Activated CD4-positive, CD25-positive, alpha-beta regulatory T cell treated with anti-CD3 and anti-CD28 coated beads, Interleukin-2, amount 50 U/mL, for 16 hours (primary cell): ENCODE data around the gene PSMD13.

Experiments
- DNase-seq: peaks from one replicate; pipeline ENCODE4 v3.0.0-alpha.2; 2020; ENCODE audit warnings: low read depth, low spot score

The PSMD13 gene

GRCh38 chr11:287821-288477, 51.2 kb downstream of the PSMD13 start:
- no peak for DNase-seq

GRCh38 chr11:288478-289397, 52.0 kb downstream of the PSMD13 start, which contains the start of gene PGGHG:
Gene PGGHG (plus strand): TSS chr11:289126. CDS start chr11:289817, 691 bp downstream.
- no peak for DNase-seq

GRCh38 chr11:289398-289711, 52.6 kb downstream of the PSMD13 start:
- DNase-seq: no peak

DNA sequence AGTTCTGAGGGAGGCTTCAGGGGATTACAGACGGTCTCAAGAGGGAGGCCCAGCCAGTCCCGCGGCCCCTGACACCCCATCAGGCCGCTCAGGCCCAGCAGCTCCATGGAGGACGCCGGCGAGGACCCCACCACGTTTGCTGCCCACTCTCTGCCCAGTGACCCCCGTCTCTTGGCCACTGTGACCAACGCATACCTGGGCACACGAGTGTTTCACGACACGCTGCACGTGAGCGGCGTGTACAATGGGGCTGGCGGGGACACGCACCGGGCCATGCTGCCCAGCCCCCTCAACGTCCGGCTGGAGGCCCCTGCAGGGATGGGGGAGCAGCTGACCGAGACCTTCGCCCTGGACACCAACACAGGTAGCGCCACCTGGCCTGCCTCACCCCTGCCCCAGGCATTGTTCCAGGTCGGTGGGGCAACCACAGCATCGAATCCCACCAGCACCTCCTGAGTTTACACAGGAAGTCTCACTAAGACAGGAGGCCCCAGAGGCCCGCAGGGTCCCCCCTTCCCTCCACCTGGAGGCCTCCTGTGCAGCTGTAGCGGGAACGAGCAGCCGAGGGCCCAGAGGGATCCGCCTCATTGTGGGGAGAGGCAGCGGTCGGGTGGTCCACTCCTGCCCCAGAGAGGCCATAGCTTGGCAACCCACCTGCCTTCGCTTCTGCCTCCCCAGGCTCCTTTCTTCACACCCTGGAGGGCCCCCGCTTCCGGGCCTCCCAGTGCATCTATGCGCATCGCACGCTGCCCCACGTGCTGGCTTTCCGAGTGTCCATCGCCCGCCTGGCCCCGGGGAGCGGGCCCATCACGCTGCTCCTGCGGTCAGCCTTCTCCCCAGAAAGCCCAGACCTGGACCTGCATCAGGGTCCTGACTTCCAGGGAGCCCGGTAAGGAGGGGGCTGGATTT, 53.2 kb downstream of the PSMD13 start:
- no peak for DNase-seq

DNA sequence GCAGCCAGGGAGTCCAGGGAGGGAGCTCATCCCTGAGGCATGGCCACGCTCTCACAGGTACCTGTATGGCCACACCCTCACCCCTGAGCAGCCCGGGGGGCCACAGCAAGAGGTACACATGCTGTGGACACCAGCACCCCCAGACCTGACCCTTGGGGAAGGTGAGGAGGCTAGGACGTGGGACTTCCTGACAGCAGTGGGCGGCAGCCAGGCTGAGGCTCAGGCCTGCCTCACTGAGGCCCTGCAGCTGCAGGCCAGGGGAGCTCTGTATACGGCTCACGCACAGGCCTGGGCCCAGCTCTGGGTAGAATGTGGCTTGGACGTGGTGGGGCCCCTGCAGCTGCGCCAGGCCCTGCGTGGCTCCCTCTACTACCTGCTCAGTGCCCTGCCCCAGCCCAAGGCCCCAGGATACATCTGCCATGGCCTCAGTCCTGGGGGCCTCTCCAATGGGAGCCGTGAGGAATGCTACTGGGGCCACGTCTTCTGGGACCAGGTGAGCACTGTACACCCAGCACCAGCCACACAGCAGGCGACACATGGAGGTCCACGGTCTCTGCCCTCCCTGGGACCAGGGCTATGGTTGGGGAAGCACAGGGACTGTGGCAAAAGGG, 54.0 kb downstream of the PSMD13 start:
- DNase-seq: no peak

DNA sequence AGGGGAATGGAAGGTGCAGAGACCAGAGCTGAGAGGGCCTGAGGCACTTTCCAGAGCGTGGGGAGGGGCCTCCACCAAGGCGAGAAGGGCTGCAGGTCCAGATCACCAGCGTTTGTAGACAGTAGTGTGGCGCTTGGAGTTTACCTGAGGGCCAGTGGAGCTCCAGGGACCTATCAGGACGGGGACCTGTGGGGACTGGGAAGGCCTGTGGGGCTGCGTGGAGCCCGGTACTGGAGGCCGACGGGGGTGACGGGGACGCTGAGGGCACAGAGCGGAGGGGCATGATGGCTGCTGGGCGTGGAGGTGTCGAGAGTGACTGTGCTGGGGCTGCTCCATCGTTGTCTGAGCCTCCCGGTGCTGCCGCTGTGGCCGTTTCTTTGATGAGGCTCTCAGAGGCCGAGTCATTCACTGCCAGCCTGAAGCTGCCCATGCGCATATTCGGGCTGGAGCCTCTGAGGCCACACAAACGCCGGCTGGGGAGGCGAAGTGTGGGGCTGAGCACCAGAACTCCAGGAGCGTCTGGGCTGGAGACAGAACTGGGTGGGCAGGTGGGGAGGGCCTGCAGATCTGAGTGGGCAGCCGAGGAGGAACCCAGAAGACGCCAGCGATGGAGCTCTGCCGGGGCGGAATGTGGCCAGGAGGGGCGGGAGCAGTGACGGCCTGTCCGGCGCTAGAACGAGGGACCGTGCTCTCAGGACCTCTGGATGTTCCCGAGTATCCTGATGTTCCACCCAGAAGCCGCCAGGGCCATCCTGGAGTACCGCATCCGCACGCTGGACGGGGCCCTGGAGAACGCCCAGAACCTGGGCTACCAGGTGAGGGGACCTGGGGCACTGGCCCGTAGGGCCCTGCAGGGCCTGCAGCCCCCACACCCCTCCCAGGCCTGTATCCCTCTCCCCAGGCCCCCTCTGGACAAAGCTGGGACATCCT, 54.8 kb downstream of the PSMD13 start:
- DNase-seq: no peak

DNA sequence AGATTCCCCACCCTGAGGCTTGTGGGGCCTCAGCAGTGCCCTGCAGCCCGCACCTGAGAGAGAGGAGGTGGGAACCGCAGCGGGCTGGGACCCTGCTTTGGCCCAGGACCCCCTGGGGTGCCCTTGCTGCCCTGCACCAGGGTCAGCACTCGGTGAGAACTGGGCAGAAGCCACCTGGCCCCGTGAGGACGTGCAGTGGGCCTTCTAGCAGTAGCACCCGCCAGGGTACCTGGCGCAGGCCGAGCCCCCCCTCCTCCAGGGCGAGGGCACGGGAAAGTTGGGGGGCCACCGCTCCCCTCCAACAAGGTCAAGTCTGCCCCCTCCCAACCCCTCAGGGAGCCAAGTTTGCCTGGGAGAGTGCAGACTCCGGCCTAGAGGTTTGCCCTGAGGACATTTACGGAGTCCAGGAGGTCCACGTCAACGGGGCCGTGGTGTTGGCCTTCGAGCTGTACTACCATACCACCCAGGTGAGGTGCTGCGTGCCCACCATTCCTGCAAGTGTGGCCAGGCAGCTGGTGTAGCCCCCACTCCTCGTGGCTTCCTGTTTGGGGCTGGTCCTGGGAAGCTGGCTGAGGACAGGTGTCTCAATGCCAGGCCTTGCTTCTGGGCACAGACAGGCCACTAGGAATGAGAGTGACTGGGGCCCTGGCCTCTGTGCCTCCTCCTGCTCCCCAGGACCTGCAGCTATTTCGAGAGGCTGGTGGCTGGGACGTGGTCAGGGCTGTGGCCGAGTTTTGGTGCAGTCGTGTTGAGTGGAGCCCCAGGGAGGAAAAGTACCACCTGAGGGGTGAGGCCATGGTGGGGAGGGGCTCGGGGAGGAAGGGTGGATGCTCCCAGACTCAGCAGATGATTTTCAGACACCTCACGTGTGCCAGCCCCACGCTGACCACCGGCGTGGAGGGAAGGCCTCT, 55.7 kb downstream of the PSMD13 start:
- DNase-seq: no peak

DNA sequence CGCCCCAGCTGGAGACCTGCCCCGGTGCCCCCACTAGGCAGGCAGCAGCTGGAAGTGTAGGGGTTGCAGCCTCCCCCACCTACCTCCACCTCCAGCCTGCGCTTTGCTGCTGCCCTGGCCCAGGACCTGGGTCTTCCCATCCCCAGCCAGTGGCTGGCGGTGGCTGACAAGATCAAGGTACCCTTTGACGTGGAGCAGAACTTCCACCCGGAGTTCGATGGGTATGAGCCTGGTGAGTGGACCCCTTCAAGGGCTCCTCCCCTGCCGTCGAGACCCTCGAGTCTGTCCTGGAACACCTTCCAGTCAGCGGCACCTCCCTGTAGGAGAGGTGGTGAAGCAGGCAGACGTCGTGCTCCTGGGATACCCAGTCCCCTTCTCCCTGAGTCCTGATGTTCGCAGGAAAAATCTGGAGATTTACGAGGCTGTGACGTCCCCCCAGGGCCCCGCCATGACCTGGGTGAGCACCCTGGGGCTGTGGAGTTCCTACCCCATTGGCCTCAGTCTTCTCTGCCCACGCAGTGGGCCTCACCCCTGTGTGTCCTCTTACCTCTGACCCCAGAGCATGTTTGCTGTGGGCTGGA, 56.6 kb downstream of the PSMD13 start:
- DNase-seq: no peak

GRCh38 chr11:293852-294661, 57.3 kb downstream of the PSMD13 start:
- DNase-seq: no peak

DNA sequence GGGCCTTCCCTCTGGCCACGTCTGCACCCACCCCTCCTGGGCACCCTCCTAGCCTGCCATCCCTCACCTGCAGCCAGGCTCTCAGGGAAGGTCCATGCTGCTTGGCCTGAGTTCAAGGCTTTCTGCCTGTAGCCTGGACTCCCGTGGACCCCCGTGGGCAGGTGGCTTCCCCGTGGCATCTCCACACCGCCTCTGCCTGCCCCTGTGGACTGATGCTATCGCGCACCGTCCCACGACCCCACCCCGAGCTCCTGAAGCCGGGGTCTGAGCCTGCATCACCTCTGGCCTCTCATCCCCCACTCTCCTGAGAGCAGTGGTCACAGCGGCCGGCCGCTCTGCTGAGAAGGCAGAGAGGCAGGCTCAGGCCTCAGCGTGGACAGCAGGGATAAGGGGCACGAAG, 58.0 kb downstream of the PSMD13 start:
- DNase-seq: no peak

GRCh38 chr11:295351-296170, 58.8 kb downstream of the PSMD13 start:
- no peak for DNase-seq

DNA sequence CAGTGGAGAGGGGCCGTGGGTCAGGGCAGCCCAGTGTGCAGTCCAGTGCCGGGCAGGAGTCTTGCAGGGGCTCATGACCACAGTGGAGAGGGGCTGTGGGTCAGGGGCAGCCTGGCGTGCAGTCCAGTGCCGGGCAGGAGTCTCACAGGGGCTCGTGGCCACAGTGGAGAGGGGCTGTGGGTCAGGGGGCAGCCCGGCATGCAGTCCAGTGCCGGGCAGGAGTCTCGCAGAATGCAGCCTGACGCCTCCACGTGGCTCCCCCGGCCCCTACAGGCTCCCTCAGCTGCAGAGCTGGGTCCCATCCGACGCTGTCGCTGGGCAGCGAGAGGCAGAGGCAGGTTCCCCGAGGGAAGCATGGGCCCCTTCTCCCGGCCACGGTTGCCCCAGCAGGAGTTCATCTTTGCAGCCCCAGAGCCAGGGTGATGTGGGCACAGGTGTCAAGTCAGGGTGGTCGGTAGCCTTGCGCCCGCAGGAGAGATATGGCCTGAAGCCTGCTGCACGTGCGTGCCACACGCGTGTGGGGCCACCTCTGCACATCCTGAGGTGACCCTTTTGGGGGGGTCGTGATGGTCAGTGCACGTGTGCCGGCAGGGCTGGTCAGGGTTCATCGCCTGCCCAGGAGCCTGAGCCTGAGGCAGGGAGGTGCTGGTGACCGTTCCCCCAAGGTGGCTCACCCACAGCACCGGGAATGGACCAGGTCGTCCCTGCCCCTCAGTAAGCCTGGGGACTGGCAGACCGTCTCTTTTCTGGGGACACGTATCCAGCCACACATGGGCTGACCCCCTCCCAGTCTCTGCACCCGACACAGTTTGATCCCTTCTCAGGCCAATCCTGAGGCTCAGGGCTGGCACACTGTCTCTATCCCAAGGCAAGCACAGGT, 59.6 kb downstream of the PSMD13 start:
- DNase-seq: no peak

- DNase-seq: no peak
These were observed 60.3 kb downstream of the PSMD13 start for GRCh38 chr11:297051-297585.

- no peak for DNase-seq
These were observed 61.0 kb downstream of the PSMD13 start for GRCh38 chr11:297586-298405.

DNA sequence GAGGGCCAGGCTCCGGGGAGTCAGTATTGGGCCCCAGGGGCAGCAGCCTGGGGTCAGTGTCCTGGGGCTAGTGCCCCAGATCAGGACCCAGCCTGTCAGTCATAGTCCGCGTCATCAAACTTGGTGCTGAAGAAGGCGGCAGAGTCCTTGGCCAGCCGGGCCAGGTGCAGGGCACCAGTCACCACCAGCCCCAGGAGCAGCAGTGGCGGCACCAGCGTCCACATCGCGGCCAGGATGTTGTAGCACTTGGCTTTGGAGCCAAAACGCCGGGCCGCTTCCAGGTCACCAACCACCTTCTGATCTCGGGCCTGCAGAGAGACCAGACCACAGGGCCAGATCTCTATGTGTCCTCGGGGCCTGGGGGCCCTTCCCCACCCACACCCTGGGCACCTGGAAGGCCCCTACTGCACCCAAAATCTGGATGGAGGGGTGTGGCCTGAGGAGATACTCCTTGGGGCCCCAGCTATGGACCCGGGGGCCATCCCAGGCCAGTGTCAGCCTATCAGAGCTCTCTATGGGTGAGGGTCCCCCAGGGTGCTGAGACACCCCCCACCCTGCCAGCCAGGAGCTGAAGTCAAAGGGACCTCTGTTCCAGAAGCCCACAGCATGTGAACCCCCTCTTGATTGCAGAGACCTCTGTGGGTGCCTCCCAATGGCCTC, 61.8 kb downstream of the PSMD13 start:
- DNase-seq: no peak
